Keratinocyte (primary cell): ENCODE results near the gene APCDD1L. TPM values are rescaled to one million over a fixed set of nuclear protein-coding genes. Genes with fewer than 3 reads are reported as not detected.

Experiments used
- DNase-seq: peaks from one replicate; pipeline ENCODE4 v3.0.0-alpha.2; 2011; ENCODE audit warnings: low read depth, missing footprints, low spot score
- FAIRE-seq: peaks from 2 replicates; lab custom pipeline; 2011; peaks lifted over from hg19 to GRCh38; lab: Jason Lieb, UNC
- H2AFZ ChIP-seq: 2 replicates; pipeline ENCODE4 v1.6.0; 2012; ENCODE audit warnings: low read length, control low read depth, inconsistent platforms; ENCODE audit not compliant: control insufficient read depth
- H3K27ac ChIP-seq: 2 replicates; pipeline ENCODE4 v1.5.1; 2011; ENCODE audit warnings: low read length; ENCODE audit not compliant: control insufficient read depth, insufficient read depth
- H3K27me3 ChIP-seq: 3 replicates; pipeline ENCODE4 v1.6.0; 2011; ENCODE audit warnings: low read length; ENCODE audit not compliant: control insufficient read depth, insufficient read depth; ENCODE audit errors: extremely low read depth
- H3K36me3 ChIP-seq, 2 experiments: 2 replicates in 1 of 2; 3 replicates in 1 of 2; pipeline ENCODE4 v1.5.1; 2011; ENCODE audit warnings: low read length in 2 of 2, mild to moderate bottlenecking in 1 of 2; ENCODE audit not compliant: control insufficient read depth in 2 of 2, insufficient read depth in 2 of 2; ENCODE audit errors: extremely low read depth in 1 of 2
- H3K4me1 ChIP-seq: 3 replicates; pipeline ENCODE4 v1.5.1; 2011; ENCODE audit warnings: low read length; ENCODE audit not compliant: control insufficient read depth, insufficient read depth; ENCODE audit errors: extremely low read depth
- H3K4me2 ChIP-seq: 3 replicates; pipeline ENCODE4 v1.6.0; 2011; ENCODE audit warnings: low read depth, low read length; ENCODE audit not compliant: control insufficient read depth, insufficient read depth; ENCODE audit errors: extremely low read depth
- H3K4me3 ChIP-seq, 3 experiments: fragments of 200-600 bp in 1 of 3; sonication (generic) in 1 of 3; 2 replicates in 2 of 3; 3 replicates in 1 of 3; pipeline ENCODE4 v1.5.1; 2011 to 2016; ENCODE audit warnings: low read length in 3 of 3, mild to moderate bottlenecking in 3 of 3, control low read depth in 2 of 3, inconsistent platforms in 1 of 3, low read depth in 1 of 3, mixed read lengths in 1 of 3, mixed run types in 1 of 3, moderate library complexity in 1 of 3; ENCODE audit not compliant: control insufficient read depth in 2 of 3, insufficient read depth in 2 of 3; ENCODE audit errors: extremely low read depth in 1 of 3
- H3K79me2 ChIP-seq: 2 replicates; pipeline ENCODE4 v1.6.0; 2012; ENCODE audit warnings: low read length; ENCODE audit not compliant: control insufficient read depth, insufficient read depth
- H3K9ac ChIP-seq: 3 replicates; pipeline ENCODE4 v1.6.0; 2011; ENCODE audit warnings: low read length; ENCODE audit not compliant: control insufficient read depth, insufficient read depth; ENCODE audit errors: extremely low read depth
- H3K9me1 ChIP-seq: 3 replicates; pipeline ENCODE4 v1.6.0; 2011; ENCODE audit warnings: low read length; ENCODE audit not compliant: control insufficient read depth, insufficient read depth; ENCODE audit errors: extremely low read depth
- H3K9me3 ChIP-seq: 2 replicates; pipeline ENCODE4 v1.5.1; 2012; ENCODE audit warnings: low read depth, low read length; ENCODE audit not compliant: control insufficient read depth
- H4K20me1 ChIP-seq: 3 replicates; pipeline ENCODE4 v1.6.0; 2011; ENCODE audit warnings: low read length; ENCODE audit not compliant: control insufficient read depth, insufficient read depth; ENCODE audit errors: extremely low read depth
- EZH2 ChIP-seq: IDR thresholded peaks from one replicate; pipeline ENCODE4 v1.6.1; 2012; ENCODE audit warnings: inconsistent platforms, mild to moderate bottlenecking, low read length, moderate library complexity
- dilution Hi-C: fragments of 300-500 bp; cut with MboI; formaldehyde crosslinking; loops from one replicate; pipeline ENCODE4 v1.7.0; 2020; ENCODE audit warnings: low sequenced_read_pairs; ENCODE audit not compliant: extremely low pct_ligation_motif_present
- polyA plus RNA-seq, 5 experiments: library from polyadenylated mRNA; depleted of rRNA in 3 of 5; stranded (reverse) in 3 of 5; stranded (forward) in 1 of 5; unstranded in 1 of 5; fragments of >200 nt; gene quantifications; 1 replicate in 1 of 5; 2 replicates in 3 of 5; 3 replicates in 1 of 5; pipeline versions ENCODE4 v1.2.1 to v1.2.3, GENCODE V29; 2011 to 2012; ENCODE audit warnings: missing spikeins in 2 of 5, low read depth in 1 of 5, low replicate concordance in 1 of 5
- TF ChIP-seq, protein P1 (sequence below), 3 experiments: IDR thresholded peaks in 1 of 3; conservative IDR thresholded peaks in 1 of 3; optimal IDR thresholded peaks in 1 of 3; 2 replicates in 2 of 3; 3 replicates in 1 of 3; pipeline versions ENCODE3 to v1.5.1; 2011; ENCODE audit warnings: low read length in 3 of 3, mild to moderate bottlenecking in 3 of 3, moderate library complexity in 2 of 3, control low read depth in 1 of 3, inconsistent platforms in 1 of 3; ENCODE audit not compliant: insufficient read depth in 2 of 3; ENCODE audit errors: extremely low read depth in 1 of 3

APCDD1L gene
- polyA plus RNA-seq, 1 donor (not counting 4 experiments of a cell fraction or from before 2014, with no cell fraction given): 0.67 TPM

DNA sequence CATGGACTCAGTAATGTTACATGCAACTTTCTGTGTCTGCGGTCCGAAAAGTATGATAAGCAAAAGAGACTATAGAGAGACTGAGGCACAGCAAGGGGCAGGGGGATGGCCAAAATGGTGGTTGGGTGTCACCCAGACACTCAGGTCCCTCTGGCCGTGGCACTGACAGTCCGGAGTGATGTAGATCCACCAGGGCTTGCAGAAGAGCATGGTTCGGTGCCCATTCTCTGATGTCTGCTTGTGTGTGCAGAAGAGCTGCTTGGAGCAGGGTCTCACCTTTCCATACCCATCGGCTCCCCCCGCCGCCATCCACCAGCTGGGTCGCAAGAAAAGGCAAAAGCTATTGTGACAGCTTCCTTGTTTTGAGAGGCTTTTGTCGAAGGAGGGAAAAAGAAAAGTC lies 6.6 kb upstream of the APCDD1L start:
- TF ChIP-seq, protein P1, sequence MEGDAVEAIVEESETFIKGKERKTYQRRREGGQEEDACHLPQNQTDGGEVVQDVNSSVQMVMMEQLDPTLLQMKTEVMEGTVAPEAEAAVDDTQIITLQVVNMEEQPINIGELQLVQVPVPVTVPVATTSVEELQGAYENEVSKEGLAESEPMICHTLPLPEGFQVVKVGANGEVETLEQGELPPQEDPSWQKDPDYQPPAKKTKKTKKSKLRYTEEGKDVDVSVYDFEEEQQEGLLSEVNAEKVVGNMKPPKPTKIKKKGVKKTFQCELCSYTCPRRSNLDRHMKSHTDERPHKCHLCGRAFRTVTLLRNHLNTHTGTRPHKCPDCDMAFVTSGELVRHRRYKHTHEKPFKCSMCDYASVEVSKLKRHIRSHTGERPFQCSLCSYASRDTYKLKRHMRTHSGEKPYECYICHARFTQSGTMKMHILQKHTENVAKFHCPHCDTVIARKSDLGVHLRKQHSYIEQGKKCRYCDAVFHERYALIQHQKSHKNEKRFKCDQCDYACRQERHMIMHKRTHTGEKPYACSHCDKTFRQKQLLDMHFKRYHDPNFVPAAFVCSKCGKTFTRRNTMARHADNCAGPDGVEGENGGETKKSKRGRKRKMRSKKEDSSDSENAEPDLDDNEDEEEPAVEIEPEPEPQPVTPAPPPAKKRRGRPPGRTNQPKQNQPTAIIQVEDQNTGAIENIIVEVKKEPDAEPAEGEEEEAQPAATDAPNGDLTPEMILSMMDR (optimal IDR thresholded peaks at IDR 0.05 in 1 of 3, IDR thresholded peaks at IDR 0.05 in 1 of 3, conservative IDR thresholded peaks at IDR 0.05 in 1 of 3; ENCODE audit: extremely low read depth in 1 of 3, insufficient read depth in 2 of 3, low read length in 3 of 3): no peak
- no peak for TF ChIP-seq EZH2
- H3K27ac ChIP-seq: no peak overlapping the region
- no peaks in the 10 kb centered on the region for H3K79me2 ChIP-seq
- H3K9me1 ChIP-seq: no peaks in the 10 kb centered on the region
- FAIRE-seq (no peak), DNase-seq (no peak)
- no peaks in the 10 kb centered on the region for H3K9me3 ChIP-seq
- H4K20me1 ChIP-seq: no peaks in the 10 kb centered on the region
- no peak overlapping the region for H3K4me2 ChIP-seq
- dilution Hi-C loops: no loop called here
- H3K4me1 ChIP-seq: peaks cover 18% of the 10 kb centered on the region
- H2AFZ ChIP-seq: no peak overlapping the region
- H3K27me3 ChIP-seq: peaks cover 4% of the 10 kb centered on the region
- no peaks in the 10 kb centered on the region for H3K36me3 ChIP-seq
- no peak overlapping the region for H3K4me3 ChIP-seq
- H3K9ac ChIP-seq: no peak overlapping the region

DNA sequence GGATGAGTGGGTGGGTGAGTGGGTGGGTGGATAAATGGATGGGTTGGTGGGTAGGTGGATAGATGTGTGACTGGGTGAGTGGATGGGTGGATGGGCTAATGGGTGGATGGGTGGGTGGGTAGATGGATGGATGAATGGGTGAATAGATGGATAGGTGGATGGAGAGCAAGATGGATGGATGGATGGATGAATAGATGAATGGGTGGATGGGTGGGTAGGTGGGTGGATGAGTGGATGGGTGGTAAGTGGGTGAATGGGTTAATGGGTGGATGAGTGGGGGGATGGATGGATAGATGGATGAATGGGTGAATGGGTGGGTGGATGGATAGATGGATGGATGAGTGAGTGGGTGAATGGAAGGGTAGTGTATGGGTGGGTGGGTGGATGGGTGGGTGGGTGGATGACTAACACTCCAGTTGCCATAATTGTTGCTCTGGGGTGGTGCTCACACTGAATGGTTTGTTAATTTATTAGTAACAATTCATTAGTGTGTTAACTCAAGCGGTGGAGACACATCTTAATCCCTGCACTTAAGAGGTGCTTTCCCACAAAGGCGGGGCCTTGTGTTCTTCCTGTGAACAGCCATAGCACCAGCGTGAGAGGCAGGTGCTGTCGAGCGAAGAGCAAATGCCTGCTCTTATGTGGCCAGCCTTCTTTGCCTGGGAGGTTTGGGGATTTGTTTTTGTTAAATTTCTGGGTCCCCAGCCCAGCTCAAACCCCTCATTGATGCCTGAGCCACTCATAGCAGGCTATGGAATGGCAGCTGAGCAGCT lies 4.9 kb upstream of the APCDD1L start:
- Histone ChIP-seq H3K4me2 (no peak overlapping the region), H4K20me1 (no peaks in the 10 kb centered on the region), H2AFZ (no peak overlapping the region), H3K4me1 (peaks cover 22% of the 10 kb centered on the region), H3K27me3 (peaks cover 16% of the 10 kb centered on the region), H3K4me3 (no peak overlapping the region), H3K9ac (no peak overlapping the region), H3K27ac (no peak overlapping the region), H3K79me2 (no peaks in the 10 kb centered on the region), H3K36me3 (no peaks in the 10 kb centered on the region), H3K9me3 (no peaks in the 10 kb centered on the region), H3K9me1 (no peaks in the 10 kb centered on the region)
- FAIRE-seq (no peak), DNase-seq (no peak)
- TF ChIP-seq, protein P1 (optimal IDR thresholded peaks at IDR 0.05 in 1 of 3, IDR thresholded peaks at IDR 0.05 in 1 of 3, conservative IDR thresholded peaks at IDR 0.05 in 1 of 3; ENCODE audit: extremely low read depth in 1 of 3, insufficient read depth in 2 of 3, low read length in 3 of 3): no peak
- no peak for TF ChIP-seq EZH2
- dilution Hi-C loops: no loop called here
